ENCODE data around the gene CRNN.
A peak's percentile ranks its signal among the peaks of the same experiment; 100 is the strongest.

Gene CRNN

DNA sequence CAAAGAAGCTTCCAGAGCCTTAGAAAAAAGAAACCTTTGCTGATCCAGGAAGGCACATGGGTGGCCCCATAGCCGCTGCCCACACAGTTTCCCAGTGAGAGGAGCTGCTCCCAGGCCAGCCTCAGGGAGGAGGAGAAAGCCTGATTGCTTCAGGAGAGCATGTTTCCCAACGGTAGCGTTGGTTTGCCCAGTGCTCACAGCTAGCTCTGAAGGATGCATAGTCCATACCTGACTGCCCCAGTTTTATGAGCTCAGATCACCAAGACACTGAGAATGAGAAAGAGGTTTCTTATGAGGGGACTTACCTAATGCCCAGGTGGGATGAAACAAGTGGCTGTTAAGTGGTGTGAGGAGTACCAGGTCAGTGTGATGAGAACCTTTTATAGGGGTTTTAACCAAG lies at the start of gene CRNN:
Gene CRNN (minus strand): TSS at position 355 of the 400 bp plus-strand sequence. CDS start 2,030 bp downstream, outside the sequence.
- no peak for DNase-seq

DNA sequence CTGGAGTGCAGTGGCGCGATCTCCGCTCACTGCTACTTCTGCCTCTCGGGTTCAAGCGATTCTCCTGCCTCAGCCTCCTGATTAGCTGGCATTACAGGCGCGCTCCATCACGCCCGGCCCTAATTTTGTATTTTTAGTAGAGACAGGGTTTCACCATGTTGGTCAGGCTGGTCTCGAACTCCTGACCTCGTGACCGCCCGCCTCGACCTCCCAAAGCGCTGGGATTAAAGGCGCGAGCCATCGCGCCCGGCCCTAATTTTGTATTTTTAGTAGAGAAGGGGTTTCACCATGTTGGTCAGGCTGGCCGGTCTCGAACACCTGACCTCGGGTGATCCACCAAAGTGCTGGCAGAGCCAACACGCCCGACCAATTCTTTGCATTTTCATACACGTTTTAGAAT lies 48.6 kb upstream of the CRNN start:
- no peak for DNase-seq

DNA sequence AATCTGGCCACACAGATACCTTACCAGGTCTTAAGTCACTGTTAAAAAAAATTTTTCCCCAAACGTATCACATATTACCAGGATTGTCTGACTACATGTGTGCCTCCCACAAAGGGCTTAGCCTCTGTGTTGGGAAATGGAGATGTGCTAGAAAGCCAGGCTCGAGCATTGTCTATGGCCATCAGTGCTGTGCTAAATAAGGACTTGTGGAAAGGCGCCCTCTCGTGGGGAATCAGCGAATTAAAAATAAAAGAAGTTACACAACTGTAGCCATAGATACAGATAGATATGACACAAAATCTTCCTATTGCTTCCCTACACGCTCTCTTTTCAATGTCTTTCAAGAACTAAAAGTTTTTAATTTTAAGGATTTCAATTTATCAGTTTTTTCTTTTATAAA lies 47.5 kb upstream of the CRNN start:
- peak; percentile 42 for DNase-seq

DNA sequence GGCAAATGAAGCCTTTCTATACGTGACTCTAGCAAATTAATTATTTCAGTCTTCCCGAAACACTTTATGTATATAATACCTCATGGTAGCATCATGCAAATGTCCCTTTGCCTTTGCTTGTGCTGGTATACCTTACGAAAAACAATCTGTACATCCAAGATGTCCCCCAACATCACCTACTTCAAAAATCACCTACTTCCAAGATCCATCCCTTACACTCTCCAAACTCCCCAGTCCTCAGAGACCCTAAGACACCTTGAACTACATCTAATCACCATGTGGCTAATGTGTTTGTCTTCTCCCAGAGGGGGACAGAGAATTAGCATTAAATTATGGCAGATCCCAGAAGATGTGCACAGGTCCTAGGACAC lies 46.5 kb upstream of the CRNN start:
- DNase-seq = no peak

DNA sequence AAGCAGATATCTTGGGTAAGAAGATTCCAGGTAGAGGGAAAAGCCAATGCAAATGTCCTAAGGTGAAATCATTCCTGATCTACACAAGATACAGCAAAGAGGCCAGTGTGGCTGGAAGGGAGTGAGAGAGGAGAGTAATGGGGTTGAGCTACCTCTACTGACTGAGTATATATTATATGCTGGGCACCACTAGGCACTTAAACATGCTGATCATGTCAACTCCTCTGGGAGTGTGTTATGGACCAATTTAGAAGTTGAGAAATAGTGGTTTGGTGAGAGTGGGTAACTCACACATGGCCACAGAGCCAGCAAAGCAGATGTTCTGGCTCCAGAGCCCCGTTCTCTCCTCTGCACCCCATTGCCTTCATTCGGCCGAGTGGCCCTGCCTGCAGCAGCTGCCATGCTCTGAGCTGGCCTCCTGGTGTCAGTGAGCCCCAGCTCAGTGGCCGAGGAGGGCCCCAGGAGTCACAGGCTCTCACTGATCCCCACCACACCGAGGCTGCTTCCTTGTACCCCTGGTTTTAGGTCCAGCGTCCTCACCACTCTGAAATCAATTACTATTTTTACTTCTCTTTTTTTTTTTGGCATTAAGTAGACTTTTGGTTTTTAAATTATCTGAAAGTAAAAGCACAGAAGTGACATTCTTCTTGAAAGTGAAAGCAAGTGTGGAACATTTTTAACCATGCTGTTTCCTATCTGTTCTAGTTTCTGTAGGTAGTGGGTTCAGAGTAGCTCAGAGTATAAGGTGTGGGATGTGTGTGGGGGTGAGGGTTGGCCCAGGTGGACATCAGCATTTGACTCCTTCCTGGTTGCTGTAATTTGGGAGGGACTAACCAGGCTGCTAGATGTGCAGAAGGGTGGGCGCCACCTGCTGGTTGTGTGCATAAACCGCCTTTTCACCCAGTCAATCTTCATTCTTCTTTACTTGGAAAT lies 45.8 kb upstream of the CRNN start:
- peak; percentile 76 for DNase-seq

DNA sequence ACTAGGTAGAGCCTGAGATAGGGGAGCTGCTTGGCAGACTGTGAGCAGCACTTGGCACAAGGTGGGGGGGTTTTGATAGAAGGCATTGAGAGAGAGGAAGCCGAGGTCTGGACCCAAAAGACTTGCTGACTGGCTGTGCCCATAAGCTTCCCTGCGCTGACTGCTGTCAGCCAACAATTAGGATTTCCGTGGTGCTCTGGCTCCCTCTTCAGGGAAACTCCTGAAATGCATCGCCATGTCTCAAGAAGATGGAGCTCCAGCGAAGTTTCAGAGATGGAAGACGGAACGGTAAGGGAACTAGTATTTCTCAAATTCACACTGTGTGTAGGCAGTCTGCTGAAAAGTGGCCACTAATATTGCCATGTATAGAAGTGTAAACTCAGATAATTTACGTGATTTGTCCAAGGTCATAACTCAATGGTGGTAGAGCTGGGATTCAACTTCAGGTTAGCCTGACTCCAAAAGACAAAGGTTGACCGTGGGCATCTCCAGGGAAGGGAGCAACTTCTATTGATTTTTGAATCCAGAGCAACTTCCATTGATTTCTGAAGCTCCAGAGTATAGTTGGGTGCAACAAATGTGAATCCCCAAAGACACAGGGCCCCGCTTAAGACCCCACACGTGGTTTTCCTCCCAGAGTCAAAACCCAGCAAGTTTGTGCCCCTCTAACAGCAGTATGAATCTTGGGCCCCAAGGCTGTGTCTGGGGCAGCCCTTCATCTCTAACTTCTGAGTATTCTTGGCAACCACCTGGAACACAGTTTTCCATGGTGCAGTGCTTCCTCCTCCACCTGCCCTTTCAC lies 44.5 kb upstream of the CRNN start:
- DNase-seq = peak; percentile 80

DNA sequence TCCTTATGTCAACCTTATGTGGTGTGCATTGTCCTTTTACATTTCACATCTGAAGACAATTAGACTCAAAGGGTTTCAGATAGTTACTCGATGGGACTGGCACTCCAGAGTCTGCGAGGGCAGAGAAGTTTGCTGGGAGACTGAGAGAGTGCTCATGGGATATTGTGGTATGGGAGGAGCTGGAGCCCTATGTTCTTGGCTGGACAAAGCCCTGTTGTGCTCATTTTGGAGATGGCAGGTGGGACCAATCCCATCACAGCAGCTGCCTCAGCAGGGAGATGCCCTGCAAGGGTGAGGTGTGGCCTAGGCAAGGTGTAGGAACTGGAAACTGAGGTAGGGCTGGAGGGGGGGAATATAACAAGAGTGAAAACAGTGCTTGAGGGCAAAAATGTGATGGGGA lies 43.5 kb upstream of the CRNN start:
- no peak for DNase-seq

DNA sequence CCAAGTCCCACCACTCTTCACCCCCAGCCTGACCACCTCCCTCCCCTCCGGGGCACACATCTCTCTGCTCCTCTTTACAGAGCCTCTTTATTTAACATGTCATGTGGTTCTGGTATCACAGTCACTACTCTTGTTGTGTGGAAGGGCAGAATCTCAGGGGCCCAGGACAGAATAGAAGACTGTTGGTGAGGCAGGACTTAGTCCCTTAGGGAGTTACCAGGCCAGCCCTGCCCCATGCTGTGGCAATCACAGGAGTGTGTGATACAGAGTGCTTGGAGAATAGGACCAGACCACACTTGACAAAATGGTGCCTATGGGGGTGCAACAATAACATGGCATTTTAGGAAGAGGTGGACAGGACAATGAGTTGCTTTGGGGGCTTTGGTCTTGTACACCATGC lies 43.0 kb upstream of the CRNN start:
- no peak for DNase-seq

DNA sequence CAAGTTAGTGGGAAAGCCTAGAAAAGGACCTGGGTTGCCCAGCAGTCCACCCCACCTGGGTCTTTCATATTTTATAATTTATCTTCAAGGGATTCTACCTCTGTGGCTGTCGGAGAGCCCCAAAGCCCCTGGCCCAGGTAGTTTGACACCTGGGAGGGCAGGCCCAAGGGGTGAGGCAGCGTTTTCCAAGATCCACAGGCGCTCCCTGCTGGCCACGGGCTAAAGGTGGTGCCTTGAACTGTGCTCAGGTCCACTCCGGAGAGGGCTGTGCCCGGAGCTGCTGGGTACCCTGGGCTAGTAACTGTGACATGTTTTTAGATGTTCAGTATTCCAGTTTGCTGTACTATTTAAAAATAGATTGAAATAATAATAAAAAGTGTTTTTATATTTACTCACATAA lies 37.2 kb upstream of the CRNN start:
- DNase-seq = no peak

DNA sequence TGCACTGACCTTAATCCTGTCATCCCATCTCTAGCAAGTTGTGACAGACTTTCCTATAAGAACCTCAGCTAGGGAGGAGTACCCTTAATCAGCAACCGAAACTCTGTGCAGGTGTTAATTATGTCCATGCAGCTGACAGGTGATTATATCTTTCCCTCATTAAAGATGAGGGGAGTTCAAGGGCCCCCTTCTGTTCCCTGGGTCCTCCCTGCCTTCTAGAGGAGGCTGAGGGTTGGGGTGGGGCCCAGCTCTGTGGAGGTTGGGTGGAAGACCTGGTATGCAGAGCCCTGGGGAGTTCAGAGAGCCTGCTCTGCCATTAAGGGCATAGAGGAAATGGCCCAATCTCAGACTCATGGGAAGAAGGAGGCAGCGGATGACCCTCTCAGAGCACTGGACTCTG lies 35.6 kb upstream of the CRNN start:
- DNase-seq = no peak

DNA sequence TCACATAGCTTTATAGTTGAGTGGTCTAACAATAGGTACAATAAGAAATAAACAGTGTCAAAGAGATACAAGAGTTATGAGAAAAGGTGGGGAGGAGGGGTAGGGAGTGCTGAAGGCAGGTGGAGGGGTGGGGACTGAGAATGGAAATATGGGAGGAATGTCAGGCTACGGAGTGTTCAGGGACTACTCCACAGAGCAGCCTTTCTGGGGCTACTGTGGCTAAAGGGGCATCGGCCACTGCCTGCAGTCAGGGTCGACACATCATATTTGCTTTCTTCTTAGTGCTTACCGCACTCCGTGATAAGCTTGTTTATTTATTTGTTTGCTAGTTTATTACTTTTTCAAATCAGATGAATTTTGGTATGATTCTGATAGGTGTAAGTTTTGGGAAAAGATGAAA lies 34.4 kb upstream of the CRNN start:
- no peak for DNase-seq

DNA sequence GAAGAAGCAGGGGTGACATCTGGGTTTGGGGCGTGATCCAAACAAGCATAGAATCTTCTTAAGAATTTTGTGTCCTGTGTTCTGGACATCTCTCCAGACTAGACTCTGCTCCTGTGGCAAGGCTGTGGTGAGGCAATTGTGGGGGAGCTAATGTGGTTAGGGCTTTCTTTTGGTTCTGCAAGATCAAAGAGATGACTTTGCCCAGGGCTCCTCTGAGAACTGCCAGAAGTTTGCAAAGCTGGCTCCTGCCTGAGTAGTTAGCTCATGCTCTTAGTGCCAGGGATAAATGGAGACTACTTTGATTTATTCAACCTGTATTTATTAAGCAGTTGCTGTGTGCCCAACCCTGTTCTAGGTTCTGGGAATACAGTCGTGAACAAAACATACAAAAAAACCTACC lies 34.0 kb upstream of the CRNN start:
- no peak for DNase-seq

DNA sequence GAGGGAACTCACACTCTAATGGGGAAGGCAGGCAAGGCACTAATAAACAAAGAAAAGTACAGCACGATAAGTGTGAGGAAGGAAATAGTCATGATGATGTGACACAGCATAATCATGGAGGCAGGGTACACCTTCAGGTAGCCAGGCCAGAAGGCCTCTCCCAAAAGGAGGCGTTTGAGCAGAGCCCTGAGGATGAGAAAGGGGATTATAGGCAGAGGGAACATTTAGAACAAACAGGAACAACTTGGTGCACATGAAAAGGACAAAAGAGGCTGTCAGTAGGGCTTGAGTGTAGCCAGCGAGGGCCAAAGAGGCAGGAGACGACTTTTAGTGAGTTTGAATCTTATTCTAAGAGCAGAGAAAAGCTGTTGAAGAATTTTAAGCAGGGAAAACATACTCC lies 33.4 kb upstream of the CRNN start:
- no peak for DNase-seq

DNA sequence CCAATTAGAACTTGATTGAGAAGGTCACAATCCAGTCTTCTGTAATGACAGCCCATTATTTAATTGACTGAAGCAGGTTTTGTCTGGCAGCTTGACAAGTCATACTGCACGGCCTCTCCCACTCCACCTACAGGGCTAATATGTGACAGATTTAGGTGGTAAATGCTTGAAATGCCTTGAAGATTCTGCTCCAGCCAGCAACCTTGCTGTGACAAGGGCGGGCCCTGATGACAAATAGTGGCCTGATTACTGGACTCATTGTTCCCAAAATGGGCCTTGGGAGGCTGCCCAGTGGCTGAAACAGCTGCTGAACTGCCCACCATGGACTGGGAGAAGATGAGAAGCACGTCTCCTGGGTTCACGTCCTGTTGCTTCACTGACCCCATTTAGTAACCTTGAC lies 30.0 kb upstream of the CRNN start:
- no peak for DNase-seq

DNA sequence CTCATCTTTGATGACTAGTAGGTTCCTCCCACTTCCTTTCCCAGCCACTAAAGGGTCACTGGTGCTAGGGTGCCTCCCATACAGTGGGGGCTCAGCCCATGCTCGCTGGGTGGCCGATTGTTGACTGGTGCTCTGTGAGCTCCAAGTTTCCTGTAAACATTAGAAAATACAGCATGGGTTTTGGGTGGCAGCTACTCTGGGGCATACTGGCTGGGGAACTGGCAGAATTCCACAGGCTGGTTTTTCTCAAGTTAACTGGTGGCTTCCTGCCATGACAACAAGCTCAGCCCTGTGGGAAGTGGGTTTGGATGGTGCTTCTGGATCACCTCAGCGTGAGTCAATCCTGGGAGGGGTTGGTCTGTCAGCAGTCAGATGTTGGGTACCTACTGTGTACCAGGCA lies 28.7 kb upstream of the CRNN start:
- DNase-seq = no peak

DNA sequence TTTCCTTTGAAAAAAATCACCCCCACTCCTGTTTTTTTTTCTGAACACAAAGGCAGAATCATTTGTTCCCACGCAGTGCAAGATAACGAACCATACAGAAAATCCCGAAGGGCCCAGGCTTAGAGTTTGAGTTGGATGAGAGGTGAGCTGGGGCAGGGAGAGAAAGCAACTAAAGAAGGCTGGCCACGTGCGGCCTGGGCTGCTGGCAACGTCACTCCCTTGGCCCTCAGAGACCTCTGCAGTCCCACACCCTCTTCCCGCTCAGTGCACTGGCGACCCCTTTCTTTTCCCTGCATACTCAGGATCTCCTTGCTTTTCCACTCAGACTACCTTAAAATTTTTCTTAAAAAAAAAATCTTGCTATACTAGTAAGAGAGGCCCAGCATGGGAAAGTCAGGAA lies 28.2 kb upstream of the CRNN start:
- DNase-seq = no peak

DNA sequence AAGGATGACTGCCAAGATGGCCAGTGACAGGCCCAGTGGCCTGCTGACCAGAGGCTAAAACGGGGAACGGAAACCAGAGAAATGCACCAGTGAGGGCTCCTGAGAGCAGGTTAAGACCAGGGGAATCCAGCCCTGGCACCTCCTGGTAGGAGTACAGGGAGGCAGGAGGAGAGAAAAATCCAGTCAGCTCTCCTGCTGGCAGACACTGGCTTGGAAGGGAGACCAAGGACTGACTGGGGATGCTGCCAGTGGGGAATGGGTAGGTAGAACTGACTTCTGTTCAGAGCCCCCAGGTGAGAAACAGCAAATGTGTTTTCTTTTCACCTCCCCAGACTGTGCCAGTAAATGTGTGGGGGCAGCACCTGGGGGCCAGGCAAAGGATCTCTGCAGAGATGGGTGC lies 27.7 kb upstream of the CRNN start:
- no peak for DNase-seq

DNA sequence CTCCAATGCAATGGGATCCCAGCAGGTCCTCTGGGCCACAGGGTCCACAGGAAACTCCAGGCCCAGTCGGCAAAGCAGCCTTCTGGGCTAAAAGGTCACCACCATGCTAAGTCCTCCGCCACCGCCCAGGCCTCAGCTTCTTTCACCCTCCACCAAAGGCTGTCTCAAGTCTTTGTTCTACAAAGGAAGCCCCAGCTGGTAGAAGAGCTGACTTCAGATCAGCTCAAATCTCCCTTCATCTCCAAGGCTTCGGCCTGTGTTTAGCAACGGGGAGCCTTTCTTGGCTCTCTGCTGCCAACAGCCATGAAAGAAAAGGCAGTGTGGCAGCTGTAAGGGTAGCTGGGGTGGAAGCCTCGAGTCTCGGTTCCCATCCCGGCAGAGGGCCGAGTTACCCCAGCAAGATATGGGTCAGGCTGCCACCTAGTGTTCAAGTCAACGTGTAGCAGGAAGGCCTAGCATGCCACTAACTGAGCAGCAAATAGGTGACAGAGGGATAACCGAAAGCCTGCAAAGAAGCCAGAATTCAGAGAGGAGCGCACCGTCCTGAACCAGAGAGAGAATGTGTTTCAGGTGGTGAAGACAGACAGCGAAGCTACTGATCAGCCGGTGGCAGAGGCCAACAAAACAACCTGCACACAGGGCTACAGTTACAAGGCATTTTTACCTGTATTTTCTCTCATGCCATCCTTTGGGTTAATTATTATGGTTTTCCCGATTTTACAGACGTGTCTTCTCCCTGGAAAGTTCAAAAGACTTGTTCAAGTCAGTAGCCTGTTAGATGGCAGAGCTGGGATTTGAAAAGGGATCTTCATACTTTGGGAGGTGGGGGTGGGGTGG lies 26.8 kb upstream of the CRNN start:
- DNase-seq = peak; percentile 66

DNA sequence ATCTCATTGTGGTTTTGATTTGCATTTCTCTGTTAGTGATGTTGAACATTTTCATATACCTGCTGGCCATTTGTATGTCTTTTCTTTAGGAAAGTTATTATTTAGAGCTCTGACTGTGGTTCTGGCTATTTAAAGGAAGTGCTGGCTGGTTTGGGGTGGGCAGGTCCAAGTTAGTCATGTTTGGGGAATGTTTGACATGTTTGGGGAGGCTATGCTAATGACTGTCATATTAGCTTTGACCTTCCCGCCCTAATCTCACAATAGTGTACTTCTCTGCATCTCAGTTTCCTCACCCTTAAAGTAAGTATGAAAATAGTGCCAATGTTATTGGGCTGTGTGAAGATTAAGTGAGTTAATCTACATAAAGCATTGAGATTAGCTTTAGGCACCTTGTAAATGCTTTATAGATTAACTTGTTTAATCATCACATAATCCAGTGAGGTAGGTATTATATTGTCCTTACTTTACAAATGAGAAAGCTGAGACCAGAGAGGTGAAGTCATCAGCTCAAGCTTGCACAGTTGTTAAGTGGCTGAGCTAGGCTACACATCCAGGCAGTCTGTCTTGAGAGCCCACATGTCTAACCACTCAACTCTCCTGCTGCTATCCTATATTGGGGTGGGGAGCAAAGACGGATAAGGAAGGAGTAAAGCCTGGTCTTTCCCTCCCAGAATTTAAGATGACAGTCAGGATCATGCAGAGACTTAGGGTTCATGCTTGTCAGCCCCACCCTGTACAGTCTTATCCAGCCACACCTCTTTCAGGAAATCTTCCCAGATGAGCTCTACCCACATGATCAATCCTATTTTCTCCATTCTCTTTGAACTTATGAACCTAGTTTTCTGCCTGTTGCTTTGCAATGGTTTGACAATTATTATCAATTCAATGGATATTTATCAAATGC lies 22.8 kb upstream of the CRNN start:
- DNase-seq = no peak

DNA sequence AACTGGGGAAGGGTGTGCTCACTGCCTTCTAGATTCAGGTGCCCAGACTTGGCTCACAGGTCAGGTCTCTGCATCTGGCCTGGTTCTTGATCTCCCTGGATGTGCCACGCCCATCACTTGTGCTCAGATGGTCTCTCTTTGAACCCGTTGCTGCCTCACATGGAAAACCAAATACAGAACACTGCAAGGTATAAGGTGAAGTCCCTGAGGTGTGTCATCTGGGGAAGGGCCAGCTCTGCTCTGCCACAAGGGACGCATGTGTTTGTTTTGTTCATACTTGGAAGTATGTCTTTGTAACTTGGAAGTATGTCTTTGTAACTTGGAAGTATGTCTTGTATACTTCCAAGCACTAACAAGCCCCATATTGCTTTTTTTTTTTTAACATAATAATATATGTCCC lies 13.4 kb upstream of the CRNN start:
- no peak for DNase-seq

DNA sequence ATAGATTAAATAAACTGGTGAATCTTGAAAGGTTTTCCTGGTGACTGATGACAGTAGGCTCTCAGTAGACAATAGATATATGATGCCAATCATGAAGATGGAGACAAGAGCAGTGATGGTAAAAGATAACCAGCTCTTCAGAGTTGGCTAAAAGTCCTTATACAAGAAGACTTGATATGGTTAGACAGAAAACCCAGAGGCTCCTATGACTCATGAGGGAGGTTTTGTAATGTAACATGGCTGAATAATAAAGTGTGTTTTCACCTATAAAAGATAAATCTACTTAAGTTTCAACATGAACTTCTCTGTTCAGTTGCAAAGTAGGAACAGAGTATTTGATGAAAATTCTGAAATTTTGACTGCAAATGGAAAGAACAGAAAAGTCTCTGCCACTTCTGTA lies 12.7 kb upstream of the CRNN start:
- DNase-seq = no peak

DNA sequence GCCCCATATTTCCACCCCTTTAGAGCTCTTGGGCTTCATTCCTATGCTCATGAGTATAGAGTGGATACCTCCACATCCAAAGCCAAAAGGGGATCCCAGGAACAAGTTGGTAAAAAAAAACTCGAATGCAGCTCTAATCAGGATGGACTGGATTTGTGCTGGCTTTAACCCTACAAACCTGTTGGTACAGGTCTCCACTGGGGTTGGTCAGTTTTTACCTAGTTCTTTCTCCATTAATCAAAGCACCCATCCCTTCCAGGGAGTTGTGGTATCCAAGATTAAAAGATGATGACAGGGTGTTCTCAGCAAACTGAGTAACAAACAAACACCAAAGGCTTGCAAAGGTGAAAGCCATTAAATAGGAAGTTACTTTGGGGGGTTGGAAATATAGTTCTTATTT lies 5.9 kb upstream of the CRNN start:
- no peak for DNase-seq
